ENCODE results near the gene TFCP2L1.

- TF ChIP-seq EZH2 (IDR thresholded peaks at IDR 0.05) (no peak), POLR2AphosphoS5 (IDR thresholded peaks at IDR 0.05; ENCODE audit: borderline replicate concordance, low read depth, low read length) (no peak)
Observed at GRCh38 chr2:121273116-121273515, 11.9 kb downstream of the TFCP2L1 start.

Data from SK-N-MC (cell line).